ENCODE results near the gene IGF1R. TPM values are rescaled to one million over a fixed set of nuclear protein-coding genes. Genes with fewer than 3 reads are reported as not detected.

The IGF1R gene
- total RNA-seq, 4 donors from 2014 or later, result 49.4 to 239 (median 109) TPM

DNA sequence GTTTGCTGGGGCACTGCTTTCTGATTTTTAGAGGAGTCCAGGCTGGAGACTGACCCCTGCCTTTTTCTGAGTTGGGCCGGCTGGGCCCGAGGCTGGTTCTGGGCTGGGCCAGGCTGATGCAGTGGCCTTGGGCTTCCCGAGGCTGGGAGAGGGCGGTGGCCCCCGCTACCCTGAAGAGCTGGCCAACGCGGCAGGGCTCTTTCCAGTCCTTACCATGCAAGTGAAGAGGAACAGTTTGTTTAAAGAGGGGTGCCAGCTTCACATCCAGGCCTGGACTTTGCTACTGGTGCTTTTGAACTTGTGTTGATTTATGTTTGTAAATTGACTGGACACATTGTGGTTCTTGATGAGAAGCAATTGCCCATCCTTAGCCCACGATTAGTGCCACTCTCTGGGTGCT is 15.3 kb downstream of the IGF1R start:
- no peaks in the 10 kb centered on the region for H3K9me3 ChIP-seq
- in situ Hi-C loops (cut with MboI; ENCODE audit: low pct_ligation_motif_present in 1 of 4, low pct_unique_long_range_greater_than_20kb in 1 of 4, low sequenced_read_pairs in 3 of 4), result loop anchor here in 1 of 4 donors (25.0 kb wide), 1 partner anchor 399 kb away; no protein-coding TSS in a partner anchor
- H3K4me1 ChIP-seq, result peaks cover 10 to 31% (median 18%) of the 10 kb centered on the region in 4 donors
- no peaks in the 10 kb centered on the region for H3K36me3 ChIP-seq
- H3K4me3 ChIP-seq, result no peak overlapping the region
- no peak for DNase-seq
- TF ChIP-seq POLR2A (IDR thresholded peaks at IDR 0.05) (no peak), EP300 (IDR thresholded peaks at IDR 0.05; ENCODE audit: low read depth) (no peak), POLR2AphosphoS5 (IDR thresholded peaks at IDR 0.05) (no peak)
- TF ChIP-seq, protein P1, sequence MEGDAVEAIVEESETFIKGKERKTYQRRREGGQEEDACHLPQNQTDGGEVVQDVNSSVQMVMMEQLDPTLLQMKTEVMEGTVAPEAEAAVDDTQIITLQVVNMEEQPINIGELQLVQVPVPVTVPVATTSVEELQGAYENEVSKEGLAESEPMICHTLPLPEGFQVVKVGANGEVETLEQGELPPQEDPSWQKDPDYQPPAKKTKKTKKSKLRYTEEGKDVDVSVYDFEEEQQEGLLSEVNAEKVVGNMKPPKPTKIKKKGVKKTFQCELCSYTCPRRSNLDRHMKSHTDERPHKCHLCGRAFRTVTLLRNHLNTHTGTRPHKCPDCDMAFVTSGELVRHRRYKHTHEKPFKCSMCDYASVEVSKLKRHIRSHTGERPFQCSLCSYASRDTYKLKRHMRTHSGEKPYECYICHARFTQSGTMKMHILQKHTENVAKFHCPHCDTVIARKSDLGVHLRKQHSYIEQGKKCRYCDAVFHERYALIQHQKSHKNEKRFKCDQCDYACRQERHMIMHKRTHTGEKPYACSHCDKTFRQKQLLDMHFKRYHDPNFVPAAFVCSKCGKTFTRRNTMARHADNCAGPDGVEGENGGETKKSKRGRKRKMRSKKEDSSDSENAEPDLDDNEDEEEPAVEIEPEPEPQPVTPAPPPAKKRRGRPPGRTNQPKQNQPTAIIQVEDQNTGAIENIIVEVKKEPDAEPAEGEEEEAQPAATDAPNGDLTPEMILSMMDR (IDR thresholded peaks at IDR 0.05), result no peak
- intact Hi-C loops (cut with DNase I; ENCODE audit: low total_unique reads), result no loop called here
- H3K27me3 ChIP-seq, result no peaks in the 10 kb centered on the region
- H3K27ac ChIP-seq, result peak overlapping the region in 1 of 4 donors; percentile 8
- WGBS, 2 donors (ENCODE audit: low coverage in 1 of 2), result 54% methylated on average over 8 of the region's 8 CpGs; no CpG with 5 or more reads in 1 of the 2 donors

DNA sequence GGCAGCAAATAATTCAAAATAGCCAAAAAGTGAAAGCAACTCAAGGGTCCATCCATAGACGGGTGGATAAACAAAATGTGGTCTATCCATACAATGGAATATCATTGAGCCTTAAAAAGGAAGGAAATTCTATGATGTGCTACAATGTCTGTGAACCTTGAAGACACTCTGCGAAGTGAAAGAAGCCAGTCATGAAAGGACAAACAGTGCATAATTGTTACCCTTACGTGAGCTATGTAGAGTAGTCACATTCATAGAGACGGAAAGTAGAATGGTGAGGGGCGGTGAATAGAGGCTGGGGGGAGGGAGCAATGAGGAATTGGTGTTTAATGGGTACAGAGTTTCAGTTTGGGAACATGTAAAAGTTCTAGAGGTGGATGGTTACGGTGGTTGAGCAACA is 18.1 kb downstream of the IGF1R start:
- in situ Hi-C loops (cut with MboI; ENCODE audit: low pct_ligation_motif_present in 1 of 4, low pct_unique_long_range_greater_than_20kb in 1 of 4, low sequenced_read_pairs in 3 of 4), result loop anchor here in 1 of 4 donors (25.0 kb wide), 1 partner anchor 396 kb away; no protein-coding TSS in a partner anchor
- 84 to 93% methylated on average over 6 of the region's 6 CpGs for WGBS, 2 donors (ENCODE audit: low coverage in 1 of 2)
- Histone ChIP-seq H3K36me3 (no peaks in the 10 kb centered on the region), H3K27ac (no peak overlapping the region), H3K4me1 (peaks cover 13 to 41% (median 20%) of the 10 kb centered on the region in 4 donors), H3K9me3 (no peaks in the 10 kb centered on the region), H3K27me3 (no peaks in the 10 kb centered on the region), H3K4me3 (no peak overlapping the region)
- intact Hi-C loops (cut with DNase I; ENCODE audit: low total_unique reads), result no loop called here
- TF ChIP-seq POLR2AphosphoS5 (IDR thresholded peaks at IDR 0.05) (no peak), POLR2A (IDR thresholded peaks at IDR 0.05) (no peak), EP300 (IDR thresholded peaks at IDR 0.05; ENCODE audit: low read depth) (no peak)
- TF ChIP-seq, protein P1 (IDR thresholded peaks at IDR 0.05), result no peak
- no peak for DNase-seq

DNA sequence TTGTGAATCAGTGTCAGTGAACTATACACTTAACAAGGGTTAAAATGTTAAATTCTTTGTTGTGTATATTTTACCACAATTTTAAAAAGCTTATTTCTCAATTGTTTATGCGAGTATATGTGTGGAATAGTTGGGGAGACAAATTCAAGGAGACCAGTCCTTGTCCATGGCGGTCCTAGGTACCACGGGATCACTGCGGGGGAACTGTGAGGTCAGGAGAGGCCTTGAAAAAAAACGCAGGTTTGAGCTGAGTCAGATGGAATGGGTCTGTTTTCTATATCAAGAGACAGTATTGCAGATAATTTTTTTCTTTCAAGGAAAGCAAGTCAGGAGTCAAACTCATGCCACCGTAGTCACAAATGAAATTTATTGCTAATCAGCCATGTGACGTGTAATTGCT is 18.5 kb downstream of the IGF1R start:
- no peak for TF ChIP-seq POLR2A (IDR thresholded peaks at IDR 0.05)
- no peak for TF ChIP-seq POLR2AphosphoS5 (IDR thresholded peaks at IDR 0.05)
- TF ChIP-seq, protein P1 (IDR thresholded peaks at IDR 0.05), result no peak
- no peak for TF ChIP-seq EP300 (IDR thresholded peaks at IDR 0.05; ENCODE audit: low read depth)
- Histone ChIP-seq H3K4me1 (peaks cover 13 to 45% (median 19%) of the 10 kb centered on the region in 4 donors), H3K4me3 (no peak overlapping the region), H3K27ac (no peak overlapping the region), H3K27me3 (no peaks in the 10 kb centered on the region), H3K9me3 (no peaks in the 10 kb centered on the region), H3K36me3 (no peaks in the 10 kb centered on the region)
- intact Hi-C loops (cut with DNase I; ENCODE audit: low total_unique reads), result no loop called here
- DNase-seq, result no peak
- 74 to 84% methylated on average over 7 of the region's 7 CpGs for WGBS, 2 donors (ENCODE audit: low coverage in 1 of 2)
- in situ Hi-C loops (cut with MboI; ENCODE audit: low pct_ligation_motif_present in 1 of 4, low pct_unique_long_range_greater_than_20kb in 1 of 4, low sequenced_read_pairs in 3 of 4), result loop anchor here in 1 of 4 donors (25.0 kb wide), 1 partner anchor 395 kb away; no protein-coding TSS in a partner anchor

DNA sequence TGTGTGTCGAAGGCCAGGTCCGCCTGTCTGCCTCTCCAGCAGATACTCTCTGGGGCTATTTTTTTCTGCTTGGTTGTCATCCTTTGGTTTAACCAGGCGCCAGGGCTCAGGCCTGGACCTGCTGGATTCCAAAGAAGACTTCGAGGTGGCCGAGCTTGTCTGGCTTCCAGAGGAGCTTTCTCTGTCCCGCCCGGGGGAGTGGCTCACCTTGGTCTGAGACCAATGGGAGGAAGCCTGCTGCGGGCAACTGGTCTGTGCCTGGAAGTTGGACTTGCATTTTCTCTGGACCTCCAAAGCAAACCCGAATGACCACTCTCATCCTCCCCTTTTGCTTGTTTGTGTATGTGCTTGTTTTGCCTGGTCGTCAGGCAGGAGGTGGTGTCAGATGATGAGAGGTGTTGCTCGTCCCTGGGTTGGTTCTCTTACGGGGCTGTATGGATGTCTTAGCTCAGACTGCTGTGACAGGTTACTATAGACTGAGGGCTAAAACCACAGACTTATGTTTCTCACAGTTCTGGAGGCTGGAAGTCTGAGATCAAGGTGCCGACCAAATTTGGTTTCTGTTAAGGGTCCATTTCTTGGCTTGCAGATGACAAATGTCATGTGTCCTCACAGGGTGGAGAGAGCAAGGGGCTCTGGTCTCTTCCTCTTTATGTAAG is 19.3 kb downstream of the IGF1R start:
- H3K27ac ChIP-seq, result no peak overlapping the region

More for the DNA sequence above, 19.3 kb downstream of the IGF1R start:
- no peaks in the 10 kb centered on the region for H3K27me3 ChIP-seq
- H3K4me1 ChIP-seq, result peaks cover 13 to 49% (median 18%) of the 10 kb centered on the region in 4 donors
- H3K9me3 ChIP-seq, result no peaks in the 10 kb centered on the region
- in situ Hi-C loops (cut with MboI; ENCODE audit: low pct_ligation_motif_present in 1 of 4, low pct_unique_long_range_greater_than_20kb in 1 of 4, low sequenced_read_pairs in 3 of 4), result loop anchor here in 1 of 4 donors (25.0 kb wide), 1 partner anchor 395 kb away; no protein-coding TSS in a partner anchor
- 88% methylated on average over 13 of the region's 13 CpGs; no CpG with 5 or more reads in 1 of the 2 donors for WGBS, 2 donors (ENCODE audit: low coverage in 1 of 2)
- no peak overlapping the region for H3K4me3 ChIP-seq
- TF ChIP-seq POLR2AphosphoS5 (IDR thresholded peaks at IDR 0.05) (no peak), POLR2A (IDR thresholded peaks at IDR 0.05) (no peak), EP300 (IDR thresholded peaks at IDR 0.05; ENCODE audit: low read depth) (no peak)
- TF ChIP-seq, protein P1 (IDR thresholded peaks at IDR 0.05), result no peak
- intact Hi-C loops (cut with DNase I; ENCODE audit: low total_unique reads), result no loop called here
- DNase-seq, result no peak
- H3K36me3 ChIP-seq, result no peaks in the 10 kb centered on the region

Data from transverse colon (tissue), 4 donors.